GM19351 (cell line): ENCODE results near the gene CNIH2.

Experiments
- ATAC-seq: cut with Tn5 transposase; IDR thresholded peaks from one replicate; pipeline ENCODE4 v1.9.1; 2021; ENCODE audit warnings: mild to moderate bottlenecking, moderate library complexity; ENCODE audit not compliant: unreplicated experiment

Gene CNIH2

GRCh38 chr11:66259225-66259624, 18.8 kb upstream of the CNIH2 start:
- ATAC-seq, result no peak

- ATAC-seq, result no peak
These were observed 18.0 kb upstream of the CNIH2 start for GRCh38 chr11:66259956-66260355.

- ATAC-seq, result no peak
These were observed 16.4 kb upstream of the CNIH2 start for GRCh38 chr11:66261578-66261977.

DNA sequence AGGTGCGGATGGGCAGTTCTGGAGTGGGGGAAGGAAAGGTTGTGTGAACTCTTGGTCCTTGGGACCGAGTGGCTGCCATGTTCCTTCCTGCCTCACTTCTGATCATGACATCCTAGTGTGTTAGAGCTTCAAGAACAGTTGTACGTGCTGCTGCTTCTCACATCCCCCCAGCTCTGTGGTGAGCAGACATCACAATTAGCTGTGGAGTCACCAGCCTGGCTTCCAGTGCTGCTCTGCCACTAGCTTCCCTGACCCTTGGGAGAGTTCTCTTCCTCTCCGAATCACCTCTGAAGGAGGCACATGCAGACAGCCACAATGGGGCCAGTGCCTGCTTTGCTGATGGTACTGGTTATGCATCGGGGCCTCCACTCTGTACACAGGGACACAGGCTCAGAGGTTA, 15.8 kb upstream of the CNIH2 start:
- ATAC-seq, result no peak

DNA sequence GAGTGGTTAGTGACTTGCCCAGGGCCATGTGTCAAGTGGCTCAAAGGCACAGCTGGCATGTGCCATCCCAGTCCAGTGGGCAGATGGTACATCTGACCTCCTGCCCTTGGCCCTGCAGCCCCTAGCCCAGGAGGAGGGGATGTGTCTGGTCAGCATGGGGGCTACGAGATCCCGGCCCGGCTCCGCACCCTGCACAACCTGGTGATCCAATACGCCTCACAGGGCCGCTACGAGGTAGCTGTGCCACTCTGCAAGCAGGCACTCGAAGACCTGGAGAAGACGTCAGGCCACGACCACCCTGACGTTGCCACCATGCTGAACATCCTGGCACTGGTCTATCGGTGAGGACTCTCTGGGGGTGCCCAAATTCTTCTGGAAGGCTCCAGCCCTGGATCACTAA, 15.3 kb upstream of the CNIH2 start:
- ATAC-seq, result no peak

- no peak for ATAC-seq
These were observed 14.7 kb upstream of the CNIH2 start for GRCh38 chr11:66263231-66263630.

GRCh38 chr11:66263785-66264184, 14.2 kb upstream of the CNIH2 start:
- no peak for ATAC-seq

GRCh38 chr11:66264383-66264782, 13.6 kb upstream of the CNIH2 start:
- no peak for ATAC-seq

GRCh38 chr11:66264914-66265313, 13.1 kb upstream of the CNIH2 start:
- no peak for ATAC-seq

GRCh38 chr11:66265531-66266377, 12.2 kb upstream of the CNIH2 start:
- ATAC-seq, result no peak

DNA sequence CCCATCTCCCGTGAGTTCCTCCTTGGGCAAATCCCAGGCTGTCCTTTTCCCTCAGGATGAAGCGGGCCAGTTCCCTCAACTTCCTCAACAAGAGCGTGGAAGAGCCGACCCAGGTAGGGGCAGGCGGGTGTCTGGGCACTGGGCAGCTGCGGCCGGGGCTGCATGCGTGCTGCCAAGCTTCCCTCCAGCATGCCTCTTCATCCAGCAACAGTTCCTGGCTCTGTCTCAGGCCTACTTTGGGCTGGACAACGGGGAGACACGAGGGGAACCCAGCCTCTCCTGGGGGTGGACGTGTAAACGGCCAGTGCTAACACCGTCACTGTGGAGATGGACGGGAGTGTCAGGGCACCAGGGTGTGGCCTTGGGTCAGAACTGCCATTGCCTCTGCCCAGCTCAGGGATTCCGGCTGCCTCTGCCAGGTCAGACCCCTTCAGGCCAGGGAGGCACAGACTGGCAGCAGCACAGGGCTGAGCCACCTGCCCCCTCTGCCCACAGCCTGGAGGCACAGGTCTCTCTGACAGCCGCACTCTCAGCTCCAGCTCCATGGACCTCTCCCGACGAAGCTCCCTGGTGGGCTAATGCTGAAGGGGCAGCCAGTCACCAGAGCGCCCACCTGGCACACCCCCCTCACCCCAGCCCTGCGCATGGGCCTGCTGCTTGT, 11.5 kb upstream of the CNIH2 start:
- no peak for ATAC-seq

DNA sequence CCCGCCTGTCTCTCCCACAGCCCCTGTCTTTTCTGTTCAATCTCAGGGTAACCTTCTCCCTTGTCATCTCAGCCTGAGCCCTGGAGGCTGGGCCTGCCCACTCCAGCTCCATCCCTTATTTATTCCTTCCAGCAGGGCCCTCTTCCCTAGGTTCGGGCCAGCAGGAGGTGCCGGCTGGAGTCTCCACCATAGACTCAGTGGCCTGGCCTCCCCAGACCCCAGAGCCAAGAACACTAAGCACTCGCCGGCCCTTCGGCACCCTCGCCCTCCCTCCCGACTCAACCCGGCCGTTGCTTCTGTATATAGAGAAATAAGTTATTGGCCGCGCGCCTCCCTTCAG, 11.0 kb upstream of the CNIH2 start:
- ATAC-seq, result no peak

GRCh38 chr11:66267379-66268243, 10.4 kb upstream of the CNIH2 start:
- ATAC-seq, result peak; percentile 52

GRCh38 chr11:66268244-66268951, 9.6 kb upstream of the CNIH2 start, which contains the start of gene RAB1B:
Gene RAB1B (plus strand): TSS chr11:66268639. CDS start chr11:66268680, 41 bp downstream.
- peak; percentile 82 for ATAC-seq

DNA sequence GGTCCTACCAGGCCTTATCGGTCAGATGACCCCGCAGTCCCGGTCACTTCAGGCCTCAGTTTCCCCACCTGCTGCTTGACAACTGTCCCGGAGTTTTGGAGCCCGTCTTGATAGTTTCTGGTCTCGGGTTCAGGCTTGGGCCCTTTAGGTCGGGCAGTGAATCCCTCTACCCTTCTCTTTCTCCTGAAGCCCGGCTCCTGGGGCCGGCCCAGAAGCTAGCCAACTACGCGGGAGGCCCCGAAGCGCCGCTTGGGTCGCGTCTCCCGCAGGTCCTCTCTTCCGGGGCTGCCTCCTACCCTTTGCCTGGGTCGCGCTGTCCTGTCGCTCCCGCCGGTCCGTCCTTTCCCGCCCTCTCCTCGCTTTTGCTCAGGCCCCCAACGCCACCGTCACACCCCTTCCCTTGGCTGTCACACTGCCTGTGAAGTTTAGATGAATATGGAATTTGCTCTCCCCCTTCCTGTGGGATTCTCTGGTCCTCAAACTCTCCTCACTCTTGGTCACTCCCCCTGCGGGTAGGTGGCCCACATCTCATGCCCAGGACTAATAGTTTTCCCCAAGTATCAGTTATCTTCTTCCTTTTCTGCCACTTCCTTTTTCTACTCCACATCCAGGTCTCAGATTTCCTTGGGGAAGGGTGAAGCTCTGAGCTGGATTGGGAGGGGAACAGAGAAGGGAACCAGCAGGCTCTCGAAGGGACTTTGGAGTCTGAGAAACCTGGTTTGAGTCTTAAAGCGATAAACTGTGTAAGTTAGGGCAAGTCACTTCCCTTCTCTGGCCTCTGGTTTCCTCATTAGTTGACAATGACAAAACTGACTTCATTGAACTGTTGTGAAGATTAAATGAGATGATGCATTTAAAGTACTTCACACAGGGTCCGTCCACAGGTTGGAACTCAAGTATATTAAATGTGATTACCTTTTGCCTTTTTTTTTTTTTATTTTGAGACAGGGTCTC, 8.7 kb upstream of the CNIH2 start:
- no peak for ATAC-seq

DNA sequence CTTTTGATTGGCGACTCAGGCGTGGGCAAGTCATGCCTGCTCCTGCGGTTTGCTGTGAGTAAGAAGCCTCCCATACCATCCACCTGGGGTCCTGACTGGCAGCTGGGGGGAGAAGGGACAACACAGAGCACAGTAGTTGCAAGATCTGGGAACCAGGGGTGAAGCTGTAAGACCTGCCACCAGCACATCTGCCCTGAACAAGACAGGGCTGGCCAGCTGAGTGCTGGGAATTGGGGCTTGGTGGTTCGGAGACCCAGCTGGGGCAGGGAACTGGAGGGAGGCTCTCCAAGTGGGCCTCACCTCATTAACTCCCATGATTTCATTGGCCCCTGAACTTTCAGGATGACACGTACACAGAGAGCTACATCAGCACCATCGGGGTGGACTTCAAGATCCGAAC, 6.2 kb upstream of the CNIH2 start:
- no peak for ATAC-seq

GRCh38 chr11:66272596-66272995, 5.4 kb upstream of the CNIH2 start:
- ATAC-seq, result no peak

- ATAC-seq, result no peak
These were observed 3.8 kb upstream of the CNIH2 start for GRCh38 chr11:66274219-66274618.

GRCh38 chr11:66275396-66275795, 2.6 kb upstream of the CNIH2 start:
- ATAC-seq, result no peak
